Hematopoietic multipotent progenitor cell treated with erythropoietin and hydrocortisone succinate and interleukin-3 and kit ligand, for 15 days (in vitro differentiated cells): ENCODE measurements around the gene RMI2.

Experiments
- DNase-seq: peaks from one replicate; pipeline ENCODE4 v3.0.0-alpha.2; 2015; ENCODE audit warnings: low spot score

RMI2 gene

GRCh38 chr16:11329071-11329491 is 16.2 kb upstream of the RMI2 start:
- DNase-seq: no peak

GRCh38 chr16:11329891-11330290 is 15.4 kb upstream of the RMI2 start:
- no peak for DNase-seq

- no peak for DNase-seq
Measured at GRCh38 chr16:11330526-11331237, 14.6 kb upstream of the RMI2 start.

- no peak for DNase-seq
Measured at GRCh38 chr16:11331967-11332366, 13.3 kb upstream of the RMI2 start.

- DNase-seq: no peak
Measured at GRCh38 chr16:11333010-11333409, 12.2 kb upstream of the RMI2 start.

- DNase-seq: no peak
Measured at GRCh38 chr16:11333702-11334101, 11.6 kb upstream of the RMI2 start.

- no peak for DNase-seq
Measured at GRCh38 chr16:11334831-11335404, 10.3 kb upstream of the RMI2 start.

GRCh38 chr16:11339075-11339474 is 6.2 kb upstream of the RMI2 start:
- DNase-seq: no peak

- no peak for DNase-seq
Measured at GRCh38 chr16:11340710-11341109, 4.5 kb upstream of the RMI2 start.

GRCh38 chr16:11341371-11341770 is 3.9 kb upstream of the RMI2 start:
- DNase-seq: no peak

GRCh38 chr16:11342021-11342855 is 3.0 kb upstream of the RMI2 start:
- DNase-seq: no peak

- no peak for DNase-seq
Measured at GRCh38 chr16:11346700-11347319, 1.6 kb downstream of the RMI2 start.

- no peak for DNase-seq
Measured at GRCh38 chr16:11347831-11348230, 2.6 kb downstream of the RMI2 start.

GRCh38 chr16:11348737-11349598 is 3.7 kb downstream of the RMI2 start:
- no peak for DNase-seq

GRCh38 chr16:11349599-11350276 is 4.5 kb downstream of the RMI2 start:
- no peak for DNase-seq

- DNase-seq: no peak
Measured at GRCh38 chr16:11350519-11350918, 5.3 kb downstream of the RMI2 start.

GRCh38 chr16:11350921-11351335 is 5.7 kb downstream of the RMI2 start:
- DNase-seq: no peak

GRCh38 chr16:11353158-11353557 is 7.9 kb downstream of the RMI2 start:
- no peak for DNase-seq

- no peak for DNase-seq
Measured at GRCh38 chr16:11354407-11354732, 9.1 kb downstream of the RMI2 start.

GRCh38 chr16:11354733-11355574 is 9.7 kb downstream of the RMI2 start:
- DNase-seq: no peak
